ENCODE data around the gene CNTNAP5.

CNTNAP5 gene

DNA sequence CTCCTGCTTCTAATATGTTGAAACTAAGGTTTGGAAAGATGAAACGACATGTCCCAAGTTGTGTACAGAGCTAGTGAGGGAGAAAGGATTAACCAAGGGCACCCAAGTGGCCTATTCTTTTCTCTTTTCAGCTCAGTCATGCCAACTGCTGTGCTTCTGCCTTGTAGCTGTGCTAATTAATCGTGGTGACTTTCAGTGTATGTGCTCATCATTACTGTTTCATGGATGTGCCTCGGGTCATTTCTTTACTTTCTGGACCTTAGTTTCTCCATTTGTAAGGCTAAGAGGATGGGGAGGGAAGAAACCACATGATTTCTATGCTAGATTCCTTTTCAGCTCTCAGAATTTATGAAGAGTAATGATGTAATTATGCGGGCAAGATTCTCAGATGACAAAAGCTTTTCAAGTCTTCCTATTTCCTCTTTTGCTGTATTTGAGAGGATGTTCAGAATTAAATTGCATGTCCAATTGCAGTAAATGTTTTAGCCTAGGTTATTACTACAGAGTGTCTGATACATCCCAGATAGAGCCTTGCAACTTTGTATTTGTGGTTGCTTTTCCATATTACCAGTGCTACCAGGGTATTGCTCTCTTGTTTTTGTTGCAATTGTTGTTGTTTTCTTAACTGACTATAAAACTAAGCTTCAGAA lies 621.2 kb downstream of the CNTNAP5 start:
- DNase-seq, result no peak

DNA sequence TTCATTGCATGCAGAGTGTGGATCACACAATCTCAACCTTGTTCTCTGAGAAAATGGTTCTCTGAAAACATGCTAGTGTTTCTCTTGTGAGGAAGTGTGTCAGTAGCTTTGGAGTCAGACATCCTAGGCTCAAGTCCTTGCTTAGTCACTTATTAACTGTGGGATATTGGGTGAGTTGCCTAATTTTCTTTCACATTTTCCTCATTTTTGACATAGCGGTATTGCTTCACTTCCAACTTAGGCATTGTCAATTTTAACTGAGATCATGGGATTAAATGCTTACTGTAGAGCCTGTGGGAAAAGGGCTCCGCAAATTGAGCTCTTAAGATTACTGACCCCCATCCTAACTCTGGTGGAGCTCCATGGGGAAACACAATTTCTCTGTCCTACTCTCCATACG lies 622.2 kb downstream of the CNTNAP5 start:
- no peak for DNase-seq

DNA sequence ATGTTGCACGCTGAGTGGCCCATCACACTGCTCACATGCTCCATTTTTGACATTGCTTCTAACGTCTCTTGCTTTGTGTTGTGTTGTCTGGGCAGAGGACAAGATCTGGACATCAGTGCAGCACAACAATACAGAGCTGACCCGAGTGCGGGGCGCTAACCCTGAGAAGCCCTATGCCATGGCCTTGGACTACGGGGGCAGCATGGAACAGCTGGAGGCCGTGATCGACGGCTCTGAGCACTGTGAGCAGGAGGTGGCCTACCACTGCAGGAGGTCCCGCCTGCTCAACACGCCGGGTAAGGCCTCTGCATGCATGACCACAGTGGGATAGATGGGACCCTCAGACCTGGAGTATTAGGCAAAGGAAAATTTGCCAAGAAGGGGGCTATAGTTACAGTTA lies 622.6 kb downstream of the CNTNAP5 start:
- no peak for DNase-seq

DNA sequence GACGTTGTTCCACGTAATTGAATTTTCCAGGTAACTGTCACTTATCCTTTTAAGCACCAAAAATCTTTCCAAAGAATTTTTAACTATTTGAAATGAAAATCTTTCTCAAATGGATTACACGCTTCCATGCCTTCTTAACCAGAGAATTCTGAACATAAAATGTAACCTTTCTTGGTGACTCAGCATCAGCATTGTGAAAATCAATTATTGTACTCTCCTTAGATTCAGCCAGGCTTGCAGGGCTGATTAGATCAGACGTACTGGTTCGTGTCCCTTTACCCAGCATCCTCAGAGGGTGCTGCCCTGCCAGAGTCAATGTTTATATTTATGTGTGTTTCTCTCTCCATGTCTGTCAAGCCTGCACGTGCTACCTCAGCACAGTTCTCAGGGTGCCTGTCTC lies 623.9 kb downstream of the CNTNAP5 start:
- no peak for DNase-seq

DNA sequence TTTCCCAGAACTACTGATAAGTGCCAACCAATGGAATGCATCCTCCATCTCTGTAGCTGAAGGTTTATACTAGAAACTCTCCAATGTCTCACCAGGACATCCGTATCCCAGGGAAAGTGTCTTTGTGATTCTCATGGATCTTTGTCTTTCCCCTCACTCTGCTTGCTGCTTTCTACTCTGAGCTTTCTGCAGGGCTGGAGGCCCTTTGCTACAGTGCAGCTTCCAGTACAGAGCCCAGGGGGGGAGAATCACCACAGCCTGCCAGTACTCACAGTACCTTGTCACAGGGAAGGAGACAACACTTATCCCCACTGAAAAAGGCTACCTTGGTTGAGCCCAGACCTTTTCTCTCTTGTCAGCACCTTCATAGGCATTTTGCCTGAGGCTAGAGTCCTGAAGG lies 627.0 kb downstream of the CNTNAP5 start:
- no peak for DNase-seq

DNA sequence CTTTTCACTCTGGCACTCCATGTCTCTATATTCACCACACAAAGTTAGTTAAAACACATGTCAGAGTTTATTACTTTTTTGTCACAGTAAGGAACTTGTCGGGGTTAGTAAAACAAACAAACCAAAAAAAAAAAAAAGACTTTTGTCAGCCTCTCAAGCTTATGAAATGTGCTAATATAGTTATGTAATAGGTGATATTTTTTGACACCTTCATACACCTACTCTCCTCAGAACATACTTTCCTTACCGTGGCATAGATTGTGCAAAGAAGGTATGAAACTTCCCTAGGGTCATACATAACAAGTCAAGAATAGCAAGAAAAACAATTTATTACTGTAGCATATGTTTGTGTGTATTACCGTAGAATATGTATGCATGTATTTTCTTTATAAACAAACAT lies 633.3 kb downstream of the CNTNAP5 start:
- no peak for DNase-seq

DNA sequence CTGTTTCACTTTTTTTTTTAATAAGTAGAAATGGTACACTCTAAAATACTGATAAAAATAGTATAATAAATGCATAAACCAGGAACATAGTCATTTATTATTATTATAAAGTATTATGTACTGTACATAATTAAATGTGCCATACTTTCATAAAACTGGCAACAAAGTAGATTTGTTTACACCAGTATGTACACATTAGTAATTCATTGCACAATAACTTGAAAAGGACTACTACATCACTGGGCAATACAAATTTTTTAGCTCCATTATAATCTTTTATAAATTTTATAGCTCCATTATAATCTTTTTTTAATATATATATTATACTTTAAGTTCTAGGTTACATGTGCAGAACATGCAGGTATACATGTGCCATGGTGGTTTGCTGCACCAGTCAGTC lies 636.5 kb downstream of the CNTNAP5 start:
- DNase-seq, result no peak

DNA sequence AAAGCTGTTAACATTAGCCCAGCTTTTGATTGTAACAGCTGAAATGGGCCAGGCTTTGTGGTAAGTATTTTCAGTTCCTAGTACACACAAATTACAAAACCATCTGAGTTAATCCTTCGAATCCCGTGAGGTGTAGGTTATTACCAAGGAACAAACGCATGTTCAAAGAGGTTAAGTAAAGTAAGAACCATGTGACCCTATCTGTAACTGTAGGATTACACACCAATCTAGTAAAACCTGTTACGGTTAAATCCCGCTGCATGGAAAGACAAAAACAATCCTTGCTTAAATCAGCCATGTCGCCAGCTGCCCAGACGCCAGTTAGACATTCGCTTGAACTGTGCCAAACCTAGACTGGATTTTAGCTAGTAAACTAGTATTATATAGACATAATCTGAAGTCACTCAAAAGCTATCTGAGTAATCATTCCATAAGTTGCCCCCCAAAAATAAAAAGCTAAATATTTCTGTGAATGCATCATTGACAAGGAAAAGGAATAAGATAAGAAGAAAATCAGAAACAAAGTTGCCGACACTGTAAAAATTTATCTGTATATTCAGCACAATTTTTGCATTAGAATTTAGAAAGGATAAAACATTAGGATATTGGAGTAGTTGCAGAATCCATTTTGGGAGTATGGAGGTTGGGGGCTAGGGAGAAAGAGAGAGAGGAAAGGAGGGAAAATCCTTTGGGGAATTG lies 638.0 kb downstream of the CNTNAP5 start:
- no peak for DNase-seq

DNA sequence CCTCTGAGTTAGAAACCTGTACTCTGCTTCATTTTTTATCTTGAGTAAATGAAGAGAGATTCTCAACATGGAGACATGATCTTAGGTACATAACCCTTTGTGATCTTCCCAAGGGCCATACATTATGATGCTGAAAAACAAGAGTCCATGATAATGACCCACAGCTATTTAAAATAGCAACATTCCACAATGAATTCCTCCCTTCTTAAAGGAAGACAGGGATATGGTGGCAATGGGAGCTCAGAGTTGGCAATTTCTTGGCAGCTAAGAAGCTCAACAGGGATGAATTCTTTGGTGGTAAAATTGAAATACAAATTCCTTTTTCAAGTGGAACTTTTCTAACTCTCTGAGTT lies 638.5 kb downstream of the CNTNAP5 start:
- no peak for DNase-seq

DNA sequence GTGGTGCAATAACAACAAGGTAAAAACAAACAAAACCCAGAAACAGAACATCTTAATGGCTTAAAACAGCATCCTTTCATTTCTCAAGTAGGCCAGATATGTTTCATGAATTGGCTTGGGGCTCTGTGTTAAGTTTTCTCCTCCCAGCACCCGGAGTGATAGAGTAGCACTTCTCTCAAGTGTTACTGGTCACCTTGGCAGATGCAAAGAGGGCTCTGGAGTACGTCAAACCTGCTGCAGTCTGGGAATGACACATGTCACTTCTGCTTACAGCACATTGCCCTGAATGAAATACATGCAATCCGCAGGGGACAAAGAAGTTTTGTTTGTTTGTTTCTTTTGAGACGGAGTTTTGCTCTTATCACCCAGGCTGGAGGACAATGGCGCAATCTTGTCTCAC lies 639.3 kb downstream of the CNTNAP5 start:
- no peak for DNase-seq

DNA sequence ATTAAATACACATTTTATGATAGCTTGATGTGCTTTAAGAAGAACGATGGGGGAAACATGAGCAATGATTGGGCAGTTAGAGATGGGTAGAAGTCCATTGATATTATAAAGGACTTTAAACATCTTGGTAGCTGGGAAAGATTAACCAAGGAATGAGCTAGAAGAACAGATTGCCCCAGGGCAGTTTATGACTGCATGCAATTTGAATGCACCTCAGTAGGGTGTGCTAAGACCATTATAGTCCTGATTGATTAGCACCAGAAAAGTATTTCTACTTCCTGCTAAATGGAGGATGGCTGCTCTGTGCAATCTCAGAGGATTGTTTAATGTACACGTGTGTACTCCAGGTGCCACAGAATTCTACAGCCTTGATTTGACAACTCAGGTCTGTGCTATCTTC lies 641.9 kb downstream of the CNTNAP5 start:
- no peak for DNase-seq

DNA sequence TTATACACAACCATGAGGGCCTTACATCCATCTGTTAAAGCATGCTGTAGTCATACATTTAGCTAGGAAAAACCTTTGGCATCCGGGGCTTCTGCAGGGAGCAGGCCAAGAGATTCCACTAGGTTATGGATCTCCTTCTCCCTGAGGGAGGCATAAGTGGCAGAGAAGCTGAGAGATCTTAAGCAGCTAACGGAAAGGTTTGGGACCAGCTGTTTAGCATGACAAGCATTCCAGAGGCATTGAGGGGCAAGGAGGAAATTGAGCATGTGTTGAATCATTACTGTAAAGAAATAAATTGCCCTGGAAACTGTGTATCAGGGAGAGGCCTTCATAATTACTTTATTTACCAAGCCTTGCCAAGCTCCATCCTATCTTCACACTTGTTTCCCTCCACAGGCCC lies 643.1 kb downstream of the CNTNAP5 start:
- no peak for DNase-seq

DNA sequence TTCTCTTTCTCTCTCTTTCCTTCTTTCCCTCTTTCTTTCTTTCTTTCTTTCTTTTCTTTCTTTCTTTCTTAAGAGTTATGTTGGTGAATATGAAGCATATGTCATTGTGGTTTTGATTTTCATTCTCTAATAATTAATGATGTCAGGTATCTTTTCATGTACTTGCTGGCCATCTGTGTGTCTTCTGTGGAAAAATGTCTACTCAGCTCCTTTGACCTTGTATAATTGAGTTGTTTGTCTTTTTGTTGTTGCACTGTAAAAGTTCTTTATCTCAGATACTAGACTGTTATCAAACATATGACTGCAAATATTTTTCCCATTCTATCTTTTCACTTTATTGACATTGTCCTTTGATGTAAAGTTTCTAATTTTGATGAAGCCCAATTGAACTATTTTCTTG lies 645.1 kb downstream of the CNTNAP5 start:
- no peak for DNase-seq

DNA sequence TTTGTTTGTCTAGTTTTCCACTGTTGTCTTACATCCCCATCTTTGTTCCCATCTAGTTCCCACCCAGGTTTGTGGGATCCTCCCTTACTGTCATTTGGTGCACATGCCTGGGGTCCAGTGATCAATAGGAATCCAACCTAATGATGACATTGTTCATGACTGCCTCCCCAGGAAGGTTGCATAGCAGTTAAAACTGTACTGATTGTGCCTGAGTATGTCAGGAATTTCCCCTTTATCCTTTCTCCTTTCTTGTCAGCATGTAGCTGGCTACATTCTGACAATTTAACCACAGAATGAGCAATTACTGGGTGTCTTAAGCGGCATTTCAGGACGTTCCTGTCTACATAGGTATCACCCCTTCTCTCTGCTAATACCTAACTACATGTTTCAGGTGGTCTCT lies 653.0 kb downstream of the CNTNAP5 start:
- DNase-seq, result no peak

DNA sequence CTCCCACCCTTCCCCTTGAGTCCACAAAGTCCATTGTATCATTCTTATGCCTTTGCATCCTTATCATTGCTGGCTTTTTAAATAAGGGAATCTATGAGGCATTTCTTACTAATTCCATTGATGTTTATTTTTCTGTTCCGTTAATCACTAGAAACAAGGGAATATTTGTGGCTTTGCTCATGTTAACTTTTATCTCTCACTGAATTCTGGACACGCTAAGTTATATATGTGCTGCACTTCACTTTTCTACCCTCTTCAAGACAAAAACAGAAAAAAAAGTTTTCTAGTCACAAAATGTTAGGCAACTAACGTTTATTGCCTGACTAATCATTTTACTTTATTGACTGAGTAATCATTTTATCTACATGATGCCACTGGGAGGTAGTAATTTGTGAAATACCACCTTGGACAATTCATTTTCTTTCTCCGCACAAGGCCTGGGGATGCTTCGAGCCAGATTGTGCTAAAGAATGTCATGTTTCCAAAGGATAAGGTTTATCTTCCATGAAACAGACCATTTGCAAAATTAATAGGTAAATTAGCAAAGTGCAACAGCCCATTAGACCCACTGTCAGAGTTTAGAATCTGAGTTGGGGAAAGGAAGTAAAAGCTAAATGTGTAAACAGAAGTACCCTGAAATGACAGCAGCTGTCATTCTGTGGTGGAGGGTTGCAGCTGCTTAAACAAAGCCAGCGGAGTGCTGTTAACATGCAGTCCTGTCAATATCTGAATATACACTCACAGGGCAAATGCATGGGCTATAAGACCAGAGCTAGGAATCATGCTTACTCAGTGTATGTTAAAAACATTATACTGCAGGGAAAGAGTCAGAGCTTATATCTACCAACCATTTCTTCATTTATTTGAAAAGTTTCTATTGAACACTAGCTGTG lies 658.7 kb downstream of the CNTNAP5 start:
- no peak for DNase-seq

DNA sequence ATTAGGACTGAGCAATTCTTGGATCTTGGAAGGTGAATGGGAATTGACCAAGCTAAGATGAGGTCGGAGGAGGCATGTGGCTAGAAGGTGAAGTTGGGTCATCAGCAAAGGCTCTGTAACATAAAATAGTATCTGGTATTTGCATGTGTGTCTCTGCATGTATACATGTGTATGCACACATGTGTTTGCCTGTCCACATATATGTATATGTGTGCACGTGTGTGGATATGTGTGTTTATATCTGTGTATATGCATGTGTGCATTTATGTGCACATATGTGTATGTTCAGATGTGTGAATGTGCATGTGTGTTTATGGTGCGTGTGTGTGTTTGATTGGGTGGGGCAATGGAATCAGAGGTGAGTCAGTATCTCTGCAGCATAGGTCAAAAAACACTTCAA lies 664.3 kb downstream of the CNTNAP5 start:
- no peak for DNase-seq

DNA sequence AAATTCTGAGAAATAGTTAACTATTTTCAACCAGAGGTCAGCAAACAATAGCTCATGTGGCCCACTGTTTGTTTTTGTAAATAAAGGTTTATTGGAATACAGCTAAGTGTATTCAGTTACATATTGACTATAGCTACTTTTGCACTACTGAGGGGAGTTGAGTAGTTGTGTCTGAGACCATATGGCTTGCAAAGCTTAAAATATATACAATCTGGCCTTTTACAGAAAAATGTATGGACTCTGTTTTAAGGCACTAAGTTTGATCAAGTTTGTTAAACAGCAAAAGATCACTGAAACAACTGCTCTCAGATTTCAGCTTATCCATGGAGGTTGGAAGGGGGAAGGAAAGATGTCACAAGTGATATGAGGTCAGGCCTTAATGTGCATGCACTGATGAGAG lies 667.1 kb downstream of the CNTNAP5 start:
- no peak for DNase-seq

DNA sequence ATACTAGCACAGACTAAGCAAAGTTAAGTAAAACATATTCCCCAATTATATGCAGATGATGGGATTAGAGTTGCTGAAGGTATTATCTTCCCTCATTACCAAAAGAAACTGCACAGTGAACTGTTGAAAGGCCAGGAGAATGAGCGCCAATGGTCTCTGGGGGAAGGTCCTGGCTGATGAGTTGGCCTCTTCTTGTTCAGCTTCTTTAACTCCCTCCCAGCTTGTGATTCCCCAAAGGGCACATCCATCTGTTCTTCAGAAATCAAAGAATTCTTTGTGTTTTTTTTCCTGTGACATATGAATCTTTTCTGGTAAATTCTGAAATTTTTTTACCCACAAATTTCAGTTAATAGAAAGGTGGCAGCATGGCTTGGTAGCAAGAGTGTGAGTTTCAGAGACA lies 667.6 kb downstream of the CNTNAP5 start:
- DNase-seq, result no peak

DNA sequence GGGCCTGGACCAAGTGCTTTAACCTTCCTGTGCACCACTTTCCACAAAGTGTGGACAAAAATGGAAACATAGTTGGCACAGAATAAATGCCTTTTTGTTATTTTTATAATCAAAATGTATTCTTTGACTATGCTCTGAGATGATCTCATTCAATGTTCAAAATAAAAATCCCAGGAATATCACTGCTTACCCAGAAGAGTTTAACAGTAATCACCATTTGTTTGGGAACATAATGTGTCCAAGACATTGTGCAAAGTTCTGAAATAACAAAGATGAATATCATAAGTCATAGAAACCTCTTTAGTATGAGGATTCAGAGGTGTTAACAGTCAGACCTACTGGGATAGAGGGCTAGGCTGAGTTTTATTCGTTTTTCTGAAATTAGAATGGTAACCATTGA lies 668.1 kb downstream of the CNTNAP5 start:
- no peak for DNase-seq

DNA sequence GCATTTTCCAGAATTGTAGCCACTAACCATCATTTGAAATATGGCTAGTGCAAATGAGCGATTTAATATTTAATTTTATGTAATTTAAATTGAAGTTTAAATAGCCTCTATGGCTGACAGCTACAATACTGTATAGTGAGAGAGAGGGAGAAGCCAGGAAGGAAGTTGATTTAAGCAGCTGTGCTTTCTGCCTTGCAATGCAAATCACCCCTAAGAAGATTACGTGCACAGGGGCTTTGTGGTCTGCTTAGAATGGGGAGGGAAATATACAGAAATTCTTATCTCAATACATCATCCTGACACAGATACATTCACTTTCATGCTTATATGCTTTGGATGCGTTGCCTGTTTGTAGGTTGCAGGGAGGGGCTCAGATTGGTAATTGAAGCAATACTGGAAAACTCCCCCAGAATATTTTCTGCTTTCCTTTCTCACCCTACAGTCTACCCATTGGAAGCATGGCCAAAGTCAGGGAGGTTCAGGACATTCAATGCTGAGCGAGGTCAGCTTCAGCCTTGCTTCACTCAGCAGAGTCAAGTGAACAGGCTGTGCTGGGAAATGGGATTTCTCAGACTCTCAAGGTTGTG lies 674.0 kb downstream of the CNTNAP5 start:
- DNase-seq, result no peak

DNA sequence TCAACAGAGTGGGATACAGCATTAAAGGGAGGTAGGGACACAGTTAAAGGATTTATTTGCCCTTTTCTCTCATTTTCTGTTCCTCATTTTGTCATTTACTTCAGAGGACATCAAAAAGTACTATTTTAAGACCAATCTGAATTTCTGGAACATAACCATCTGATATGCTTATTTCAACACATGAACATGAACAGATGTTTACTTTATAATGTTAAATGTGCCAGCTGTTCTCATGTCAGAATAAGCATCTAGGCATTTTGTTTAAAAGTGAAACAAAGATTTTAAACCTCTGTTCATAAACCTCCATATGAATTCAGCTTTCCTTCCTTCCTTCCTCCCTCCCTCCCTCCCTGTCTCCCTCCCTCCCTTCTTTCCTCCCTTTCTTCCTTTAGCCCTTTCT lies 677.7 kb downstream of the CNTNAP5 start:
- DNase-seq, result no peak

DNA sequence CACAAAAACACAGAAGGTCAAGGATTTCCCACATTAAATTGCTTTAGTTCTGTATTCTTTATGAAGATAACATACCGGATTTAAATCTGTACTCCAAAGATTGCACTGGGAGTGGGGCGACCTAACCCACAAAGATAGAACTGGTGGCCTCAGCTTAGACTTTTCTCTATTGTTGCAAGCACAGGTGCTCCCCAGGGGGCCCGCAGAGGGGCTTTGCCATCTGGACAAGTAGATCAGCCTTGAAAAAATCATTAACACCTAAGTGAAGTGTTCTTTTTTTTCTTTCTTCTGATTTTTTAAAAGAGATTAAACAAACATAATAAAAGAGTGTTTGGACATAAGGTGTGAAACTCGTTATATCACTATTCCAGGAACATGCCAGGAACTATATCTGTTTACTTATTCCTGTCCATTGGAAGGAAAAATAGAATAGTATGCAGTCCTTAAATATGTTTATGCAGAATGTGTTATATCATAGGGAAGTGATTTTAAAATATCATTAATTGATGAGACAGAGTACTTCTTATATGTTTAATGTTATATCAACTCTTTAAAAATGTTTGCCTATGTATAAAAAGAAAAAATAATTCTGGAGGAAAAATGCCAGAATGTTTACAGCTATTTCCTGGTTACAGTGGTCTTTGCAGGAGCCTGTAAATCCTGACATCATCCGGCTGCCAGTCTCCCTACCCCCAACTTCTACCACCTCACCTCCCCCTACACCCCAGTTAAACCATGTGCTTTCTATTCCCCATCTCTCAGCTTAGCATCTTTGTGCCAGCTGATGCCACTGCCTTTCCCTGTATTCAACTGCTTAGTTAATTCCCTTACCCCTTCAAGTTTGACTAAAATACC lies 679.2 kb downstream of the CNTNAP5 start:
- no peak for DNase-seq

DNA sequence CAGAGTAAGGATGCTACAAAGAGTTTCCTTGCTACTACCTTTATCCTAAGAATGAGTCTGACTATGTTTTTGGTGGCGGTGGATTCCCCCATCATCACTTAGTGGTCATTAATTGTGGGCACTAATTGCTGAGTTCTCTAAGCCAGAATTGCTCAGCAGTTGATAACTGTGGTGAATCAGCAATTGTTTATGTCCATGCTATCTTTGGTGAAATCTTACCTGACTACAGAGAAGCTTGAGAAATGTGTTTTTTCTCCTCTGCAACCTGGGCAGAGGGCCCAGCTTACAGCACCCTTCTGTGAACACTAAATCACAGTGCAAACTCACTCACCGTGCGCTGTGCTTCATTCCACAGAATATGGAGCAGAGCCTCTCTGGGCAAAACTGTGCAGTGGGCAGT lies 683.6 kb downstream of the CNTNAP5 start:
- no peak for DNase-seq

Data from GOT3 (cell line).